Measurements from ENCODE around the gene C7.

C7 gene

GRCh38 chr5:40984884-40985283 is 75.6 kb downstream of the C7 start:
- TF ChIP-seq CTCF (IDR thresholded peaks at IDR 0.05; ENCODE audit: extremely low read depth, insufficient read depth, missing control alignments), result no peak
- DNase-seq (ENCODE audit: low spot score), result no peak
- in situ Hi-C loops (cut with MboI; ENCODE audit: low pct_unique_long_range_greater_than_20kb, low sequenced_read_pairs, unreplicated experiment), result no loop called here

GRCh38 chr5:40985501-40985900 is 76.2 kb downstream of the C7 start:
- DNase-seq (ENCODE audit: low spot score), result no peak
- TF ChIP-seq CTCF (IDR thresholded peaks at IDR 0.05; ENCODE audit: extremely low read depth, insufficient read depth, missing control alignments), result no peak
- in situ Hi-C loops (cut with MboI; ENCODE audit: low pct_unique_long_range_greater_than_20kb, low sequenced_read_pairs, unreplicated experiment), result no loop called here

GRCh38 chr5:40986666-40987065 is 77.4 kb downstream of the C7 start:
- in situ Hi-C loops (cut with MboI; ENCODE audit: low pct_unique_long_range_greater_than_20kb, low sequenced_read_pairs, unreplicated experiment), result no loop called here
- DNase-seq (ENCODE audit: low spot score), result no peak
- TF ChIP-seq CTCF (IDR thresholded peaks at IDR 0.05; ENCODE audit: extremely low read depth, insufficient read depth, missing control alignments), result no peak

GRCh38 chr5:40987349-40987748 is 78.1 kb downstream of the C7 start:
- DNase-seq (ENCODE audit: low spot score), result no peak
- in situ Hi-C loops (cut with MboI; ENCODE audit: low pct_unique_long_range_greater_than_20kb, low sequenced_read_pairs, unreplicated experiment), result no loop called here
- TF ChIP-seq CTCF (IDR thresholded peaks at IDR 0.05; ENCODE audit: extremely low read depth, insufficient read depth, missing control alignments), result no peak

- in situ Hi-C loops (cut with MboI; ENCODE audit: low pct_unique_long_range_greater_than_20kb, low sequenced_read_pairs, unreplicated experiment), result no loop called here
- no peak for DNase-seq (ENCODE audit: low spot score)
- no peak for TF ChIP-seq CTCF (IDR thresholded peaks at IDR 0.05; ENCODE audit: extremely low read depth, insufficient read depth, missing control alignments)
Observed at GRCh38 chr5:40988746-40989510, 79.6 kb downstream of the C7 start.

- TF ChIP-seq CTCF (IDR thresholded peaks at IDR 0.05; ENCODE audit: extremely low read depth, insufficient read depth, missing control alignments), result no peak
- in situ Hi-C loops (cut with MboI; ENCODE audit: low pct_unique_long_range_greater_than_20kb, low sequenced_read_pairs, unreplicated experiment), result no loop called here
- no peak for DNase-seq (ENCODE audit: low spot score)
Observed at GRCh38 chr5:40991168-40991980, 82.1 kb downstream of the C7 start.
